Left forelimb (tissue), 1 donor: Measurements from ENCODE around the gene GAS2L3.
"Not testable (repeated sequence)": the region's sequence is repeated elsewhere in the genome, so short reads cannot be mapped to it uniquely, and the experiment has no call there.

Source experiments
- DNase-seq: peaks from one replicate; pipeline ENCODE4 v3.0.0-alpha.2; 2018; ENCODE audit warnings: low spot score

Gene GAS2L3

GRCh38 chr12:100573292-100574186, at the start of gene GAS2L3:
TSS of gene GAS2L3 (plus strand) at chr12:100573684. CDS start at chr12:100594905, 21,221 bp downstream.
- peak; percentile 92 for DNase-seq

- no peak for DNase-seq
These were observed 45.5 kb upstream of the GAS2L3 start for GRCh38 chr12:100528034-100528433.

GRCh38 chr12:100528471-100529127, 44.9 kb upstream of the GAS2L3 start:
- DNase-seq: no peak

- no peak for DNase-seq
These were observed 43.6 kb upstream of the GAS2L3 start for GRCh38 chr12:100529756-100530350.

GRCh38 chr12:100533376-100533775, 40.1 kb upstream of the GAS2L3 start:
- DNase-seq: no peak

GRCh38 chr12:100534625-100535227, 38.8 kb upstream of the GAS2L3 start:
- no peak for DNase-seq

GRCh38 chr12:100539202-100539601, 34.3 kb upstream of the GAS2L3 start:
- no peak for DNase-seq

- DNase-seq: no peak
These were observed 29.3 kb upstream of the GAS2L3 start for GRCh38 chr12:100544165-100544564.

GRCh38 chr12:100545092-100545491, 28.4 kb upstream of the GAS2L3 start:
- DNase-seq: no peak

GRCh38 chr12:100553936-100554335, 19.5 kb upstream of the GAS2L3 start:
- DNase-seq: no peak

- DNase-seq: no peak
These were observed 18.8 kb upstream of the GAS2L3 start for GRCh38 chr12:100554608-100555077.

GRCh38 chr12:100555722-100556121, 17.8 kb upstream of the GAS2L3 start:
- DNase-seq: no peak

GRCh38 chr12:100557357-100557756, 16.1 kb upstream of the GAS2L3 start:
- no peak for DNase-seq

GRCh38 chr12:100559261-100559660, 14.2 kb upstream of the GAS2L3 start:
- DNase-seq: not testable (repeated sequence)

- DNase-seq: no peak
These were observed 9.4 kb upstream of the GAS2L3 start for GRCh38 chr12:100564090-100564489.

- no peak for DNase-seq
These were observed 8.5 kb upstream of the GAS2L3 start for GRCh38 chr12:100564905-100565467.

- no peak for DNase-seq
These were observed 7.4 kb upstream of the GAS2L3 start for GRCh38 chr12:100565987-100566545.

GRCh38 chr12:100566887-100567637, 6.4 kb upstream of the GAS2L3 start:
- no peak for DNase-seq

GRCh38 chr12:100567945-100568344, 5.5 kb upstream of the GAS2L3 start:
- no peak for DNase-seq

GRCh38 chr12:100572184-100572583, 1.3 kb upstream of the GAS2L3 start:
- DNase-seq: no peak
